Measurements from ENCODE around the gene SPOCK1. TPM values are rescaled to one million over a fixed set of nuclear protein-coding genes. Genes with fewer than 3 reads are reported as not detected.

The SPOCK1 gene
- total and polyA plus RNA-seq, 10 donors = 0.50 to 17.0 (median 6.6) TPM

DNA sequence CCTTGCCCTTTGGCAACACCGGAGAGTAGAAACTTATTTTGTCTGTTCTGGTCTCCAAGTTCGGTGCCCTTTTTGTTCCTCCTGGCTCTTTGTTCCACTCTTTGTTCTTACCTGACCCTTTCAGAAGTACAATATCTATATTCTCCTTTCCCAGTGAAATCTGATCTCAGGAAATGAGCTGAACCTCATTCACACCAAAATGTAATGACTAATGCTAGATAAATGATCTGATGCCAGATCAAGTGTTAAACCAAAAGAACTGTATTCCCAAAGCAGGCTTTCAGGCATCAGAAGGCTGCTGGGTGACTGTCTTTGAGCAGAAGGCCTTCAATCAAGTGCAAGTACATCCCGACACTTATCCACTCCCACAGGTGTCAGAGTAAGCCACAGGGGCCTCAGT, 156.4 kb downstream of the SPOCK1 start:
- Histone ChIP-seq H3K9me3 (no peaks in the 10 kb centered on the region), H3K4me3 (no peak overlapping the region), H3K27me3 (replicated peaks in 1 of 7) (peaks cover 0 to 5% (median 0%) of the 10 kb centered on the region in 7 donors), H3K4me1 (no peaks in the 10 kb centered on the region), H3K36me3 (no peaks in the 10 kb centered on the region), H3K27ac (no peak overlapping the region)
- WGBS, 5 donors = 72 to 90% (median 80%) methylated on average over 3 of the region's 3 CpGs
- DNase-seq = no peak
- intact Hi-C loops (cut with DNase I; ENCODE audit: low total_unique reads) = no loop called here
- TF ChIP-seq POLR2AphosphoS5 (IDR thresholded peaks at IDR 0.05) = no peak
- no peak for TF ChIP-seq POLR2A (IDR thresholded peaks at IDR 0.05)

GRCh38 chr5:137341831-137342230, 157.3 kb downstream of the SPOCK1 start:
- no peak for DNase-seq
- Histone ChIP-seq H3K27ac (no peak overlapping the region), H3K9me3 (no peaks in the 10 kb centered on the region), H3K4me1 (no peaks in the 10 kb centered on the region), H3K27me3 (replicated peaks in 1 of 7) (peaks cover 0 to 5% (median 0%) of the 10 kb centered on the region in 7 donors), H3K36me3 (no peaks in the 10 kb centered on the region), H3K4me3 (no peak overlapping the region)
- WGBS, 5 donors = 70 to 74% (median 71%) methylated on average over 8 of the region's 8 CpGs
- intact Hi-C loops (cut with DNase I; ENCODE audit: low total_unique reads) = no loop called here
- TF ChIP-seq POLR2A (IDR thresholded peaks at IDR 0.05) (no peak), POLR2AphosphoS5 (IDR thresholded peaks at IDR 0.05) (no peak), CTCF (IDR thresholded peaks at IDR 0.05 in 8 of 11, conservative IDR thresholded peaks at IDR 0.05 in 3 of 11) (no peak)

DNA sequence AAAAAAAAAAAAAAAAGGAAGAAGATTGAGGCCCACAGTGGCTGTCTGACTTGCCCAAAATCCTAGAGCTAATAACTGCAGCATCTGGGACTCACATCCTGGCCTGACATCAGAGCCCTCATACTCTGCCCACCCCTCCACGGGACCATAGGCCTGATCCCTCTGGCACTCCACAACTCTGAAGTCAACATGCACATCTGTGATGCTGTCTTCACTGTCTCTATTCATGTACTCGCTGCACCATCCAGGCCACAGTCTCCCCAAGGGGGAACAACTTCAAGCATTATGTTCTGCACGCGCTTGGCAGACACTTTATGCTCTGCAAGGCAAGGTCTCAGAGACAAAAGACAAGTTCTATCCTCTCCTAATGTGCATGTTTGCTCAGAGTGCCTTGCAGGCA, 158.2 kb downstream of the SPOCK1 start:
- Histone ChIP-seq H3K4me1 (no peaks in the 10 kb centered on the region), H3K9me3 (no peaks in the 10 kb centered on the region), H3K36me3 (no peaks in the 10 kb centered on the region), H3K4me3 (no peak overlapping the region), H3K27ac (no peak overlapping the region), H3K27me3 (replicated peaks in 1 of 7) (peaks cover 0 to 5% (median 0%) of the 10 kb centered on the region in 7 donors)
- TF ChIP-seq CTCF (IDR thresholded peaks at IDR 0.05 in 8 of 11, conservative IDR thresholded peaks at IDR 0.05 in 3 of 11) = no peak
- TF ChIP-seq POLR2AphosphoS5 (IDR thresholded peaks at IDR 0.05) = no peak
- no peak for TF ChIP-seq POLR2A (IDR thresholded peaks at IDR 0.05)
- WGBS, 5 donors = 79 to 96% (median 89%) methylated on average over 4 of the region's 4 CpGs
- no peak for DNase-seq
- intact Hi-C loops (cut with DNase I; ENCODE audit: low total_unique reads) = no loop called here

DNA sequence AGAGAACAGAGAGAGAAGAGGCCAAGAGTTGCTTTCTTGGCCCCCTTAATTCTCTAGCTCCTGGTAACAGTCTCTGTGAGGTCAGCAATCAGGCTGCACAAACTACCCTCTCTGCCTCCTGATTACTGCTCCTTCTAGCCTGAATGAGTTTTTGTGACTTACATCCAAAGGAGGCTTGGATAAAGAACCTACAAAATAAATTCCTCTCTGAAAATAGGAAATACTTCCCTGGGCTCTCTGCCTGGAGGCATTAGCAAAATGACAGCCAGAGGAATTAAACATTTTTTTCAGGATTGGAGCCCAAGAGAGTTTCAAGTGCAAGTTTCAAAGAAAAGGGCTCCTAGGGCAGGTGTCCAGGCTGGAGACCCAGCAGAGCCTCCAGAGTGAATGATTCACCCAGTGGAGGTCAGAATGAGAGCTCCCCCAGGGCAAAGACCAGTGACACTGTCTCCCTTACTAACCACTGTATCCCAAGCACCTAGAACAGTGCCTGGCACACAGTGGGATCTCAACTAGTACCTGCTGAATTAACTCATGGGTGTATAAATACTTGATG, 162.5 kb downstream of the SPOCK1 start:
- Histone ChIP-seq H3K27ac (no peak overlapping the region), H3K27me3 (replicated peaks in 1 of 7) (no peaks in the 10 kb centered on the region), H3K4me1 (no peaks in the 10 kb centered on the region), H3K36me3 (no peaks in the 10 kb centered on the region), H3K9me3 (no peaks in the 10 kb centered on the region), H3K4me3 (no peak overlapping the region)
- DNase-seq = no peak
- intact Hi-C loops (cut with DNase I; ENCODE audit: low total_unique reads) = no loop called here
- TF ChIP-seq POLR2A (IDR thresholded peaks at IDR 0.05) = no peak
- no peak for TF ChIP-seq CTCF (IDR thresholded peaks at IDR 0.05 in 8 of 11, conservative IDR thresholded peaks at IDR 0.05 in 3 of 11)
- no peak for TF ChIP-seq POLR2AphosphoS5 (IDR thresholded peaks at IDR 0.05)

- Histone ChIP-seq H3K9me3 (no peaks in the 10 kb centered on the region), H3K27me3 (replicated peaks in 1 of 7) (no peaks in the 10 kb centered on the region), H3K36me3 (no peaks in the 10 kb centered on the region), H3K4me3 (no peak overlapping the region), H3K4me1 (no peaks in the 10 kb centered on the region), H3K27ac (no peak overlapping the region)
- DNase-seq = no peak
- TF ChIP-seq CTCF (IDR thresholded peaks at IDR 0.05 in 8 of 11, conservative IDR thresholded peaks at IDR 0.05 in 3 of 11) (no peak), POLR2A (IDR thresholded peaks at IDR 0.05) (no peak), POLR2AphosphoS5 (IDR thresholded peaks at IDR 0.05) (no peak)
- 50 to 90% (median 81%) methylated on average over 1 of the region's 1 CpG for WGBS, 5 donors
- intact Hi-C loops (cut with DNase I; ENCODE audit: low total_unique reads) = no loop called here
Measured at GRCh38 chr5:137336161-137336560, 163.0 kb downstream of the SPOCK1 start.
